Heart left ventricle (tissue), 13 donors: ENCODE data around the gene SCAMP4.

Experiments
- POLR2A ChIP-seq, 2 donors: fragments of 450-650 bp; IDR thresholded peaks; one replicate each; pipeline ENCODE4 v1.6.1; 2017; ENCODE audit warnings: antibody characterized with exemption in 2 of 2, mild to moderate bottlenecking in 2 of 2, moderate library complexity in 2 of 2
- TF ChIP-seq, protein P1 (sequence below), 12 donors: fragments of 200-600 bp; sonication (generic) in 4 of 12; IDR thresholded peaks; one replicate each; pipeline versions ENCODE4 v1.5.0 to v1.8.0; 2018 to 2022; ENCODE audit warnings: antibody characterized with exemption in 12 of 12, mild to moderate bottlenecking in 5 of 12
- donor health status: ischemic (EF 13 %, LVEDD 7.1; RV severe dilation, severe dysfunction).
- donor health status: DM: no; HTN: yes; CAD: no.
- donor health status: DM: no; HTN: no; CAD: no.
- donor health status: ischemic (EF 25% LVEDD 6.9; RV normal size, moderate dysfunction).
- donor health status: ischemic (EF 25% LVEDD 5.7; RV mildly dilated, moderate dysfunction).
- donor health status: ischemic (EF 35%, LVEDD 5.7; RV mildly dilated, moderate dysfunction).
- donor health status: nonischemic (EF 11% LVEDD 7.7; RV severe dilation, severe dysfunction).
- donor health status: DM: yes; HTN: yes; CAD: no.
- donor health status: PGD.
- donor health status: ischemic (EF 29% LVEDD 5.4; RV normal size, mild dysfunction).
- donor health status: nonischemic (EF 23%, LVEDD 6.1; RV moderate dilation, normal function).

DNA sequence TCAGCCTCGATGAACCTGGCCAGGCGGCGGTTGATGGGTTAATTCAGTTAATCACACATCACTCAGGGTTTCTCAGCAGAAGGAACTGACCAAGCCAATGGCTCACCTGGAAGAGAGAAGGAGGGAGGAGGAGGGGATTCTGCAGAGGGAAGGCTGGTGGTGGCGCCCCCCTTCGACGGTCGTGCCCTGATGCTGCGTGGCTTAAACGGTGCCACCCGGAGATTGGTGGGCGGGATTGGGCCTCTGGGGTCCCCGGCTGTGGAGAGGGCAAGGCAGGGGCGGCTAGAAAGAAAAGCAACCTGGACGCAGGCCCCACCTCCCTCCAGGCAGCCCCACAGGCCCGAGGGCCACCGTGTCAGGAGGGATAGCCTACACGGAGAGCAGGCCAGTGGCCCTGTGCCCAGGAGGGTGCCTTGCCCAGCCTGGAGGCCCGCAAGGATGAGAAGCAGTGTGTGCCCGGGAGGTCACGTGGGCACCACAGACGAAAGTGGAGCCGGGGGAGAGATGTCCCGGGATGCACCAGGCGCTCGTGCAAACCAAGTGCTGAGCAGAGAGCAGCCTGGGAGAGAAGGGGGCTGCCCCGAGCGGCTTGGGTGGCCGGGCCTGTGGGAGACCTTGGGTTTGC, 51.8 kb downstream of the SCAMP4 start:
- no peak for TF ChIP-seq POLR2A (IDR thresholded peaks at IDR 0.05)
- TF ChIP-seq, protein P1, sequence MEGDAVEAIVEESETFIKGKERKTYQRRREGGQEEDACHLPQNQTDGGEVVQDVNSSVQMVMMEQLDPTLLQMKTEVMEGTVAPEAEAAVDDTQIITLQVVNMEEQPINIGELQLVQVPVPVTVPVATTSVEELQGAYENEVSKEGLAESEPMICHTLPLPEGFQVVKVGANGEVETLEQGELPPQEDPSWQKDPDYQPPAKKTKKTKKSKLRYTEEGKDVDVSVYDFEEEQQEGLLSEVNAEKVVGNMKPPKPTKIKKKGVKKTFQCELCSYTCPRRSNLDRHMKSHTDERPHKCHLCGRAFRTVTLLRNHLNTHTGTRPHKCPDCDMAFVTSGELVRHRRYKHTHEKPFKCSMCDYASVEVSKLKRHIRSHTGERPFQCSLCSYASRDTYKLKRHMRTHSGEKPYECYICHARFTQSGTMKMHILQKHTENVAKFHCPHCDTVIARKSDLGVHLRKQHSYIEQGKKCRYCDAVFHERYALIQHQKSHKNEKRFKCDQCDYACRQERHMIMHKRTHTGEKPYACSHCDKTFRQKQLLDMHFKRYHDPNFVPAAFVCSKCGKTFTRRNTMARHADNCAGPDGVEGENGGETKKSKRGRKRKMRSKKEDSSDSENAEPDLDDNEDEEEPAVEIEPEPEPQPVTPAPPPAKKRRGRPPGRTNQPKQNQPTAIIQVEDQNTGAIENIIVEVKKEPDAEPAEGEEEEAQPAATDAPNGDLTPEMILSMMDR (IDR thresholded peaks at IDR 0.05): no peak
